Right atrium auricular region (tissue), 2 donors: ENCODE data around the gene TMEM117. TPM values are rescaled to one million over a fixed set of nuclear protein-coding genes. Genes with fewer than 3 reads are reported as not detected.
"Not testable (repeated sequence)": the region's sequence is repeated elsewhere in the genome, so short reads cannot be mapped to it uniquely, and the experiment has no call there.

ENCODE experiments used
- DNase-seq: peaks from one replicate; pipeline ENCODE4 v3.0.0-alpha.2; 2019; ENCODE audit warnings: low spot score
- H3K27ac ChIP-seq, 2 donors: fragments of 200-600 bp; sonication (generic); 1 replicate in 1 of 2; 2 replicates in 1 of 2; pipeline ENCODE4 v1.5.1; 2016 to 2019
- H3K27me3 ChIP-seq, 2 donors: fragments of 200-600 bp; sonication (generic); one replicate each; pipeline versions ENCODE4 v1.5.1 to v1.6.0; 2017 to 2019
- H3K36me3 ChIP-seq: fragments of 200-600 bp; sonication (generic); one replicate; pipeline ENCODE4 v1.5.1; 2016
- H3K4me1 ChIP-seq, 2 donors: fragments of 200-600 bp; sonication (generic); one replicate each; pipeline versions ENCODE4 v1.5.1 to v1.6.0; 2017 to 2019
- H3K4me3 ChIP-seq, 2 donors: fragments of 200-600 bp; sonication (generic); 1 replicate in 1 of 2; 2 replicates in 1 of 2; pipeline ENCODE4 v1.5.1; 2017 to 2019; ENCODE audit warnings: mild to moderate bottlenecking in 1 of 2, moderate library complexity in 1 of 2
- H3K9me3 ChIP-seq, 2 donors: fragments of 200-600 bp; sonication (generic); one replicate each; pipeline ENCODE4 v1.5.1; 2019
- total RNA-seq, 2 donors: library from RNA; depleted of rRNA; stranded (reverse); fragments of >200 nt; gene quantifications; one replicate each; pipeline ENCODE4 v1.1.0, GENCODE V29; 2016
- TF ChIP-seq, protein P1 (sequence below), 2 donors: fragments of 200-600 bp; sonication (generic); IDR thresholded peaks; one replicate each; pipeline ENCODE4 v1.5.1; 2019; ENCODE audit warnings: antibody characterized with exemption in 2 of 2

The TMEM117 gene
- total RNA-seq, 2 donors from 2014 or later, result 10.8 to 24.1 TPM

DNA sequence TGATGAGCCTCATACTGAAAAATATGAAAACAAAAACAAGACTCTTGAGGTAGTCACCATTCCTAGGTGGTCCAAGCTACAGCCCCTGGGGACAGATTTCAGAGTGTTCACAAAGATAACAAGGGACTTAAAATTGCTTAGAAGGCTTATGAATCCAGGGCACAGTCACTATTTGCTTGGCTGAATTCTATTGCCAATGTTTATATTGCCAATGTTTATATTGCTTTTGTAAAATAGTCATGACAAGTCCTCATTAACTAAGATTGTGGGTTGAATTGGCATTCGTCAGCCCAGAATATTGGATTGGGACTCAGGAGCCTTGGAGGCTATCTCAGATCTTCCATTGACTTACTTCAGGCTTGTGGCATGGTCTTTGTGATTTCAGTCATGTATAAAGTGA lies 6.4 kb downstream of the TMEM117 start:
- TF ChIP-seq, protein P1, sequence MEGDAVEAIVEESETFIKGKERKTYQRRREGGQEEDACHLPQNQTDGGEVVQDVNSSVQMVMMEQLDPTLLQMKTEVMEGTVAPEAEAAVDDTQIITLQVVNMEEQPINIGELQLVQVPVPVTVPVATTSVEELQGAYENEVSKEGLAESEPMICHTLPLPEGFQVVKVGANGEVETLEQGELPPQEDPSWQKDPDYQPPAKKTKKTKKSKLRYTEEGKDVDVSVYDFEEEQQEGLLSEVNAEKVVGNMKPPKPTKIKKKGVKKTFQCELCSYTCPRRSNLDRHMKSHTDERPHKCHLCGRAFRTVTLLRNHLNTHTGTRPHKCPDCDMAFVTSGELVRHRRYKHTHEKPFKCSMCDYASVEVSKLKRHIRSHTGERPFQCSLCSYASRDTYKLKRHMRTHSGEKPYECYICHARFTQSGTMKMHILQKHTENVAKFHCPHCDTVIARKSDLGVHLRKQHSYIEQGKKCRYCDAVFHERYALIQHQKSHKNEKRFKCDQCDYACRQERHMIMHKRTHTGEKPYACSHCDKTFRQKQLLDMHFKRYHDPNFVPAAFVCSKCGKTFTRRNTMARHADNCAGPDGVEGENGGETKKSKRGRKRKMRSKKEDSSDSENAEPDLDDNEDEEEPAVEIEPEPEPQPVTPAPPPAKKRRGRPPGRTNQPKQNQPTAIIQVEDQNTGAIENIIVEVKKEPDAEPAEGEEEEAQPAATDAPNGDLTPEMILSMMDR (IDR thresholded peaks at IDR 0.05), result no peak
- Histone ChIP-seq H3K4me3 (no peak overlapping the region), H3K27me3 (no peaks in the 10 kb centered on the region), H3K36me3 (peaks cover 9% of the 10 kb centered on the region), H3K9me3 (no peaks in the 10 kb centered on the region), H3K27ac (no peak overlapping the region), H3K4me1 (no peaks in the 10 kb centered on the region)
- no peak for DNase-seq

DNA sequence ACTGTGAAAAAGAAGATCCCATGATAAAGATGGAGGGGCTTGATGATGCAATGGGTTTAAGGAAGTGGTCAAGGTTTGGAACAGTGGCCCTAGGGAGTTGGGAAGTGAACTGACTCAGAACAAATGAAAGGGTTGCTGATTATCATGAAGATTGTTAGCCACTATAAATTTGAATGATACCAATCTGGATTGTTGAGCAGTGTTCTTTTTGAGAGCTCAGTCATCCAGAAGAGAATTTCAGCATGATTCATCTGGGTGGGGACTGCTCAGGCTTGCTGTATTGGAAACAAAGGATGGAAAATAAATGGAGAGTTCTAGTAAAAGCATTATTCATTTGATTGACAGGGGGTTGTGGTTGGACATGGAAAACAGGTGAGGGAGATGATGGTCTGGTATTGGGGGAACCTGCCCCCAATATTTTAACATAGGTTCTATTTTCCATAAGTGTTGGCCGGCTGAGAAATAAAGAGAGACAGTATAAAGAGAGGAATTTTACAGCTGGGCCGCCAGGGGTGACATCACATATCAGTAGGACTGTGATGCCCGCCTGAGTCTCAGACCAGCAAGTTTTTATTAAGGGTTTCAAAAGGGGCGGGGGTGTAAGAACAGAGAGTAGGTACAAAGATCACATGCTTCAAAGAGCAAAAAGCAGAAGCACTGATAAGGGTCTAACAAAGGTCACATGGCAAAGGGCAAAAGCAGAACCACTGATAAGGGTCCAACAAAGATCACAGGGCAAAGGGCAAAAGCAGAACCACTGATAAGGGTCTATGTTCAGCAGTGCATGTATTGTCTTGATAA lies 11.7 kb downstream of the TMEM117 start:
- not testable (repeated sequence) for H3K27ac ChIP-seq, DNase-seq, H3K4me1 ChIP-seq, H3K27me3 ChIP-seq, H3K36me3 ChIP-seq, H3K9me3 ChIP-seq, H3K4me3 ChIP-seq

DNA sequence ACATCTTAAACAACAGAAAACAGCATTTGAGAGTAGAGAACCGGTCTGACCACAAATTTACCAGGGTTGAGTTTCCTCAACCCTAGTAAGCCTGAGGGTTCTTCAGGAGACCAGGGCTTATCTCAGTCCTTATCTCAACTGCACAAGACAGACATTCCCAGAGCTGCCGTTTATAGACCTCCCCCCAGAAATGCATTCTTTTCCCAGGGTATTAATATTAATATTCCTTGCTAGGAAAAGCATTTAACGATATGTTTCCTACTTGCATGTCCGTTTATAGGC lies 12.3 kb downstream of the TMEM117 start:
- H3K27ac ChIP-seq, result no peak overlapping the region
- no peaks in the 10 kb centered on the region for H3K9me3 ChIP-seq
- no peaks in the 10 kb centered on the region for H3K27me3 ChIP-seq
- H3K4me3 ChIP-seq, result no peak overlapping the region
- H3K36me3 ChIP-seq, result peaks cover 9% of the 10 kb centered on the region
- TF ChIP-seq, protein P1 (IDR thresholded peaks at IDR 0.05), result no peak
- DNase-seq, result no peak
- no peaks in the 10 kb centered on the region for H3K4me1 ChIP-seq

DNA sequence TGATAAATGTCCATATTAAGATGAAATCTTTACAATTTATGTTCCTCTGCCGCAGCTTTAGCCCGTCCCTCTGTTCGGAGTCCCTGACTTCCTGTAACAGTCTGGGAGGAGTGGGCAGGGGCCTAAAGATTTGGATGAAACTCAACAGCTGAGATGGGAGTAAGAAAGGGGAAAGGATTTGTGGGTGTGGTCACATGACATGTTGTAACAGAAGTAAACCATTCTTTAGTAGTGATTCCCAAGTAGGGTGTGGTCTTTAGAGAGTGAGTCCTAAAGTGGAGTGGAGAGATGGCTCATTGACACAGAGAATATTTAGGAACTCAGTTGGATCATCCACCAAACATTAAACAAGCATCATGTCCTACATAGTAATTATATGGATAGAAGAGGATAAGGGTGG lies 12.9 kb downstream of the TMEM117 start:
- Histone ChIP-seq H3K9me3 (no peaks in the 10 kb centered on the region), H3K27me3 (no peaks in the 10 kb centered on the region), H3K36me3 (peaks cover 9% of the 10 kb centered on the region), H3K4me1 (no peaks in the 10 kb centered on the region), H3K4me3 (no peak overlapping the region), H3K27ac (no peak overlapping the region)
- no peak for DNase-seq
- TF ChIP-seq, protein P1 (IDR thresholded peaks at IDR 0.05), result no peak

DNA sequence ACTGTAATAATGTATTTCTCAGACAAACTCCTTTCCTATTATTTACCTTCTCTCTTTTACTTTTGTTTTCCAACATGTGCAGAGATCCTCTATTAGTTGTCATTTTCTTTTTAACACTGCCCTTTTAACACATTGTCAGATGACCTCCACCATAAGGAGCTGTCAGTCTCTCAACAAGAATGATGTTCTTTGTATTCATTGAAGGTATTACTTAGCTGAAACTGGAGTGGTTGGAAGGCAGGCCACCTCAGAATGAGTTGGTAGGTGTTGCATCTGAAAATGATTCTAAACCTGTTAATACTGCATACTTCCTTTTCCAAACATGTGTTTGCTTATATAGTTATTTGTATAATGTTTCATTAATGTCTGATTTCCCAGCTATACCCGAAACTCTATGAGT lies 16.9 kb downstream of the TMEM117 start:
- H3K9me3 ChIP-seq, result no peaks in the 10 kb centered on the region
- peaks cover 0 to under 1% of the 10 kb centered on the region in 2 donors for H3K4me1 ChIP-seq
- no peaks in the 10 kb centered on the region for H3K27me3 ChIP-seq
- TF ChIP-seq, protein P1 (IDR thresholded peaks at IDR 0.05), result no peak
- H3K36me3 ChIP-seq, result no peaks in the 10 kb centered on the region
- no peak for DNase-seq
- no peak overlapping the region for H3K27ac ChIP-seq
- H3K4me3 ChIP-seq, result no peak overlapping the region

DNA sequence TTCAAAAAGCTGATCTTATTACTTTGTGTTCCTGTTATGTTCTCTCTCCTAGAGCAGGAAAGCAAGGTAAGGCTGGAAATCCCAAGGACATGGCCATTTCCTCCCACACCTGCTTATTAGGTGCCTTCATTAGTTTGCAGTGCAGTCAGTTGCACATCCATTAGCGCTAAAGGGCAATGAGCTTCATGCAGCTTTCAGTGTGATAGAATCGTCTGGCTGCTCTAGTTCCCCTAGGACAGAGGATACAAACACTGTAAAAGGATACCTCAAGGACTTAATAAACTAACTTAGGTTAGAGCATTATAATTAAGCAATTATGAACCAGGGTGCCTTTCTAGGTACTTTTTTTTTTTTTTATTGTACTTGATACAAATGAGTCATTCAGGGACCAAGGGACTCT lies 21.1 kb downstream of the TMEM117 start:
- peaks cover 0 to 7% of the 10 kb centered on the region in 2 donors for H3K4me1 ChIP-seq
- H3K27me3 ChIP-seq, result no peaks in the 10 kb centered on the region
- TF ChIP-seq, protein P1 (IDR thresholded peaks at IDR 0.05), result no peak
- no peak overlapping the region for H3K27ac ChIP-seq
- H3K9me3 ChIP-seq, result no peaks in the 10 kb centered on the region
- no peak overlapping the region for H3K4me3 ChIP-seq
- DNase-seq, result no peak
- H3K36me3 ChIP-seq, result no peaks in the 10 kb centered on the region
